T-helper 9 cell (primary cell): ENCODE measurements around the gene ADRM1.

Experiments used
- DNase-seq: peaks from one replicate; pipeline ENCODE4 v3.0.0-alpha.2; 2020

Gene ADRM1

GRCh38 chr20:62357681-62358080 lies 54.9 kb downstream of the ADRM1 start:
- no peak for DNase-seq
